Measurements from ENCODE around the gene TJP2. TPM values are rescaled to one million over a fixed set of nuclear protein-coding genes. Genes with fewer than 3 reads are reported as not detected.
A peak's percentile ranks its signal among the peaks of the same experiment; 100 is the strongest.

Gene TJP2
- total RNA-seq, 4 donors from 2014 or later = 101 to 301 (median 152) TPM

GRCh38 chr9:69170231-69170630 lies 3.8 kb upstream of the TJP2 start:
- intact Hi-C loops (cut with DNase I) = no loop called here
- peaks cover 0 to 7% (median 0%) of the 10 kb centered on the region in 3 donors for H3K36me3 ChIP-seq
- TF ChIP-seq POLR2A (IDR thresholded peaks at IDR 0.05) = no peak
- TF ChIP-seq, protein P1, sequence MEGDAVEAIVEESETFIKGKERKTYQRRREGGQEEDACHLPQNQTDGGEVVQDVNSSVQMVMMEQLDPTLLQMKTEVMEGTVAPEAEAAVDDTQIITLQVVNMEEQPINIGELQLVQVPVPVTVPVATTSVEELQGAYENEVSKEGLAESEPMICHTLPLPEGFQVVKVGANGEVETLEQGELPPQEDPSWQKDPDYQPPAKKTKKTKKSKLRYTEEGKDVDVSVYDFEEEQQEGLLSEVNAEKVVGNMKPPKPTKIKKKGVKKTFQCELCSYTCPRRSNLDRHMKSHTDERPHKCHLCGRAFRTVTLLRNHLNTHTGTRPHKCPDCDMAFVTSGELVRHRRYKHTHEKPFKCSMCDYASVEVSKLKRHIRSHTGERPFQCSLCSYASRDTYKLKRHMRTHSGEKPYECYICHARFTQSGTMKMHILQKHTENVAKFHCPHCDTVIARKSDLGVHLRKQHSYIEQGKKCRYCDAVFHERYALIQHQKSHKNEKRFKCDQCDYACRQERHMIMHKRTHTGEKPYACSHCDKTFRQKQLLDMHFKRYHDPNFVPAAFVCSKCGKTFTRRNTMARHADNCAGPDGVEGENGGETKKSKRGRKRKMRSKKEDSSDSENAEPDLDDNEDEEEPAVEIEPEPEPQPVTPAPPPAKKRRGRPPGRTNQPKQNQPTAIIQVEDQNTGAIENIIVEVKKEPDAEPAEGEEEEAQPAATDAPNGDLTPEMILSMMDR (IDR thresholded peaks at IDR 0.05) = no peak
- DNase-seq = no peak
- WGBS, 2 donors = 74 to 92% methylated on average over 1 of the region's 1 CpG
- H3K9me3 ChIP-seq = no peaks in the 10 kb centered on the region
- H3K27me3 ChIP-seq = no peaks in the 10 kb centered on the region
- H3K4me3 ChIP-seq = no peak overlapping the region
- H3K27ac ChIP-seq = no peak overlapping the region
- H3K4me1 ChIP-seq = peaks cover 10 to 49% (median 11%) of the 10 kb centered on the region in 3 donors

GRCh38 chr9:69171049-69171448 lies 3.0 kb upstream of the TJP2 start:
- 40 to 47% methylated on average over 7 of the region's 7 CpGs for WGBS, 2 donors
- no peaks in the 10 kb centered on the region for H3K9me3 ChIP-seq
- no peak for TF ChIP-seq POLR2A (IDR thresholded peaks at IDR 0.05)
- TF ChIP-seq, protein P1 (IDR thresholded peaks at IDR 0.05) = no peak
- intact Hi-C loops (cut with DNase I) = no loop called here
- peaks cover 16 to 57% (median 18%) of the 10 kb centered on the region in 3 donors for H3K4me1 ChIP-seq
- no peak for DNase-seq
- H3K36me3 ChIP-seq = peaks cover 0 to under 1% (median 0%) of the 10 kb centered on the region in 3 donors
- H3K27me3 ChIP-seq = no peaks in the 10 kb centered on the region
- no peak overlapping the region for H3K4me3 ChIP-seq
- H3K27ac ChIP-seq = peak overlapping the region in 3 of 4 donors; percentile 14 to 29 (median 28)

GRCh38 chr9:69171517-69171916 lies 2.6 kb upstream of the TJP2 start:
- H3K9me3 ChIP-seq = no peaks in the 10 kb centered on the region
- no peaks in the 10 kb centered on the region for H3K36me3 ChIP-seq
- H3K4me3 ChIP-seq = no peak overlapping the region
- 76 to 95% methylated on average over 4 to 6 of the region's 6 CpGs for WGBS, 2 donors
- intact Hi-C loops (cut with DNase I) = no loop called here
- peak overlapping the region in 3 of 4 donors; percentile 14 to 29 (median 28) for H3K27ac ChIP-seq
- no peaks in the 10 kb centered on the region for H3K27me3 ChIP-seq
- peaks cover 16 to 60% (median 20%) of the 10 kb centered on the region in 3 donors for H3K4me1 ChIP-seq
- no peak for TF ChIP-seq POLR2A (IDR thresholded peaks at IDR 0.05)
- TF ChIP-seq, protein P1 (IDR thresholded peaks at IDR 0.05) = no peak
- DNase-seq = no peak

DNA sequence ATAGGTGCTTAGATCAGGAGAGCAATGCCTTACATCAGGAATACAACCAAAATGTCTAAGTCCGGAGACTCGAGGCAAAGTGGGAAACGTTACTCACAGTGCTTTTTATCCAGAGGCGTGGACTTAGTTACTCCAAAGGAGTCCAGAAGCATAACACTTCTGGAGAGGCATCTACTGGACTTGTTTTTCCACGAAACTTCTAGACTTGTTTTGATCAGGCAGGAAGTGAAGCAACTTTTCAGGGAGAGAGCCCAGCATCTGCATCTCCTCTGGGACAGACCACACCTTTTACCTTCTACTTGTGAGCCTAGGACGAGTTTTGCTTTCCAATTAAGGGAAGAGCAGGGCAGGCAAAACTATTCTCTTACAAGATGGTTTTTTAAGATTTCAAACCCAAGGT lies 1.2 kb upstream of the TJP2 start:
- Histone ChIP-seq H3K4me3 (no peak overlapping the region), H3K9me3 (no peaks in the 10 kb centered on the region), H3K27me3 (no peaks in the 10 kb centered on the region), H3K4me1 (peaks cover 16 to 63% (median 27%) of the 10 kb centered on the region in 3 donors), H3K27ac (no peak overlapping the region), H3K36me3 (no peaks in the 10 kb centered on the region)
- 74 to 75% methylated on average over 6 of the region's 6 CpGs for WGBS, 2 donors
- intact Hi-C loops (cut with DNase I) = no loop called here
- no peak for DNase-seq
- TF ChIP-seq, protein P1 (IDR thresholded peaks at IDR 0.05) = no peak
- no peak for TF ChIP-seq POLR2A (IDR thresholded peaks at IDR 0.05)

DNA sequence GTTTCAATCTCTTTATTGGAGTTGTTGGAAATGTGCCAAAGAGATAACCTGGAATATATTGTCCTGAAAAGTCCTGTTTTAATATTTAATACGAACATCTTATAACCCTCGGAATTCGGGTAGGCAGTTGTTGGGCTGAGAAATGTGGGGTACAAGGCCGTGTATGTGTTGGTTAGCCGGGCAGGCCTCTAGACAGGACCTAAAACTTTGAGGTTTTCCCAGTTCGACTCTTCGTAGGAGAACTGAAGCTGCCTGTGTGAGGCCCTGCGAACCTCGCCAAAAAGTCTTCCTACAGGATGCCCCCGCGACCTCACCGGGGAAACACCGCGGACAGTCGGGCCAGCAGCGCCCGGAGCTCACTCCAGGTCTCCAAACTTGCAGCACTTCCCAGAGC lies 583 bp upstream of the TJP2 start:
- no peaks in the 10 kb centered on the region for H3K9me3 ChIP-seq
- 7 to 10% methylated on average over 4 to 9 of the region's 17 CpGs for WGBS, 2 donors
- peak overlapping the region; percentile 60 to 86 (median 62) for H3K4me3 ChIP-seq
- peak overlapping the region; percentile 65 to 83 (median 79) for H3K27ac ChIP-seq
- intact Hi-C loops (cut with DNase I) = no loop called here
- H3K36me3 ChIP-seq = no peaks in the 10 kb centered on the region
- DNase-seq = no peak
- peaks cover 16 to 68% (median 27%) of the 10 kb centered on the region in 3 donors for H3K4me1 ChIP-seq
- TF ChIP-seq POLR2A (IDR thresholded peaks at IDR 0.05) = no peak
- TF ChIP-seq, protein P1 (IDR thresholded peaks at IDR 0.05) = no peak
- no peaks in the 10 kb centered on the region for H3K27me3 ChIP-seq
